Pulmonary artery endothelial cell (primary cell): Measurements from ENCODE around the gene RCL1. TPM values are rescaled to one million over a fixed set of nuclear protein-coding genes. Genes with fewer than 3 reads are reported as not detected.
"Not testable (repeated sequence)": the region's sequence is repeated elsewhere in the genome, so short reads cannot be mapped to it uniquely, and the experiment has no call there.

Experiments
- DNase-seq: peaks from one replicate; pipeline ENCODE4 v3.0.0-alpha.2; 2011; ENCODE audit warnings: low read depth, low spot score
- total RNA-seq: library from RNA; depleted of rRNA; stranded (reverse); fragments of >200 nt; gene quantifications from 2 replicates; pipeline ENCODE4 v1.2.3, GENCODE V29; 2014

Gene RCL1
- total RNA-seq, 1 donor from 2014 or later: 20.8 TPM

DNA sequence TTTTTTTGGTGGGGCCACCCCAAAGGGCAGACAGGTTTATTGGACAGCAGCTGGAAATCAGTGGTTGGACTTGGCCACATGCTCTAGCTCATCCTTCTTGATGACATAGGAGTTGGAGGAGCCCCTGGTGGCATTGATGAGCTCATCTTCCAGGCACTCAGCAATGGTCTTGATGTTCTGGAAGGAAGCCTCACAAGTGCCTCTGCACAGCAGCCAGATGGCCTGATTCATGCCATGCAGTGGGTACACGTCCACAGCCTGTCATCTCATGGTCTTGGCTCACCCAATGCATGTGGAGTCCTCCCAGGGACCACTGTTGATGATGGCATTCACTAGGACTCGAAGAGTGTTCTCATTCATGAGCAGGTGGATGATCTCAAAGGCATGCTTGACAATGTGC is 11.3 kb upstream of the RCL1 start:
- DNase-seq: no peak

DNA sequence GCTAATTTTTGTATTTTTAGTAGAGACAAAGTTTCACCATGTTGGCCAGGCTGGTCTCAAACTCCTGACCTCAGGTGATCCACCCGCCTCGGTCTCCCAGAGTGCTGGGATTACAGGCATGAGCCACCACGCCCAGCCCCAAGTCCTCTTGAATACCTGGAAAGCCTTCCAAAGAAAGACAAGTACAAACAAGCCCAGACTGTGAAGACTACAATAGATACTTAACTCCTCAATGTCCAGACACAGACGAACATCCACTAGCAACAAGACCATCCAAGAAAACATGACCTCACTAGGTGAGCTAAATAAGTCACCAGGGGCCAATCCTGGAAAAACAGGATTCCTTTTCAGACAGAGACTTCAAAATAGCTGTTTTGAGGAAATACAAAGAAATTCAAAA is 9.6 kb upstream of the RCL1 start:
- not testable (repeated sequence) for DNase-seq

DNA sequence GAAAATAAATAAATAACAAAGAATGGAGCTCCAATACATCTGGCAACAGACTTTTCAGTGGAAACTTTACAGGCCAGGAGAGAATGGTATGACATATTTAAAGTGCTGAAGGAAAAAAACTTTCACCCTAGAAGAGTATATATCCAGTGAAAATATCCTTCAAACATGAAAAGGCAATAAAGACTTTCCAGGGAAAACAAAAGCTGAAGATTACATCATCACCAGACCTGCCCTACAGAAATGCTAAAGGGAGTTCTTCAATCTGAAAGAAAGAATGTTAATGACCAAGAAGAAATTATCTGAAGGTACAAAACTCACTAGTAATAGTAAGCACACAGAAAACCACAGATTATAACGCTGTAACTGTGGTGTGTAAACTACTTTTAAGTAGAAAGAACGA is 8.3 kb upstream of the RCL1 start:
- no peak for DNase-seq

DNA sequence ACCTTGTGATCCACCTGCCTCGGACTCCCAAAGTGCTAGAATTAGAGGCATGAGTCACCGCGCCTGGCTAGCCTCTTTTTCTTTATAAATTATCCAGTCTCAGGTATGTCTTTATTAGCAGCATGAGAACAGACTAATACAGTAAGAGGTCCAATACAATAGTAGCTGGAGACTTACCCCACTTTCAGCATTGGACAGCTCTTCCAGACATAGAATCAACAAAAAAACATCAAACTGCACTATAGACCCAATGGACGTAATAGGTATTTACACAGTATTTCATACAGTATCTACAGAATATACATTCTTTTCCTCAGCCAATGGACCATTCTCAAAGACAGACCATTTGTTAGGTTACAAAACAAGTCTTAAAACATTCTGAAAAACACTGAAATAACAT is 6.1 kb upstream of the RCL1 start:
- DNase-seq: no peak

DNA sequence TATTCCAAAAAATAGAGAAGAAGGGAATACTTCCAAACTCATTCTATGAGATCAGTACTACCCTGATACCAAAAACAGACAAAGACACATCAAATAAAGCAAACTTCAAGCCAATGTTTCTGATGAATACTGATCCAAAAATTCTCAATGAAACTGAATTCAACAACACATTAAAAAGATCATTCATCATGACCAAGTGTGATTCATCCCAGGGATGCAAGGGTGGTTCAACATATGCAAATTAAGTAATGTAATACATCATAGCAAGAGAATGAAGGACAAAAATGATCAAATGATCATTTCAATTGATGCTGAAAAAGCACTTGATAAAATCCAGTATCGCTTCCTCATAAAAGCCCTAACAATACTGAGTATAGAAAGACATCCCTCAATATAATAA is 4.9 kb upstream of the RCL1 start:
- no peak for DNase-seq

DNA sequence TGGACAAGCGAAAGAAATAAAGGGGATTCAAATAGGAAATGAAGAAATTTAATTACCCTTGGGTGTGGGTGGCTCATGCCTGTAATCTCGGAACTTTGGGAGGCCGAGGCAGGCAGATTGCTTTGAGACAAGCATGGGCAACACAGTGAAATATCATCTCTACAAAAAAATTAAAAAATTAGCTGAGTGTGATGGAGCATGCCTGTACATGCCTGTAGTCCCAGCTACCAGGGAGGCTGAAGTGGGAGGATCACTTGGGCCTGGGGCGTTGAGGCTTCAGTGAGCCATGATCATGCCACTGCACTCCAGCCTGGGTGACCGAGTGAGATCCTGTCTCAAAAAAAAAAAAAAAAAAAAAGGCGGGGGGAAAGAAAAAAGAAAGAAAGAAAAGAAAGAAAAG is 4.0 kb upstream of the RCL1 start:
- DNase-seq: no peak

DNA sequence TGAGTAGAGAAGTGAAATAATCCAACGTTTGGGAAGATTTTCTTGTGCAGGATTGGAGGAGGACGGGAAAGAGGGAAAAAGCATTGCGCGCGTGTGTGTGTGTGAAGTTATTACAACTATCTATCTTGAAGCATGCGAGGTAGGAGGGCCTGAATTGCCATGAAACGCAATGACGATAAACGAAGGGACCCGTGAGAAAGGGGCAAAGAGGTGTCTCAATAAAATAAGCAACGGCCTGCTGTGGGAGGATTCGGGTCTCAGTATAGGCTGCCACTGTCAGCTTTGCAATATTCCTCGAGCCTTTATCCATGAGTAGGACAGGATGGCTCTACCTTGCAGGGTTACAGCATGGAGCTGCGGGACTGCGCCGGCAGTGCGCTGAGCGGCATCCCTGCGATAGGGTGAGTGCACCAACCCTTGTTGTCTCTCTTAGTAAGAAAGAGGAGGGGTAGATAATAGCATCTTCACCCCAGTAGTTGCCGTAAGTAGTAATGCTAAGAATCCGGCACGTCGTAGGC is 631 bp upstream of the RCL1 start:
- no peak for DNase-seq

DNA sequence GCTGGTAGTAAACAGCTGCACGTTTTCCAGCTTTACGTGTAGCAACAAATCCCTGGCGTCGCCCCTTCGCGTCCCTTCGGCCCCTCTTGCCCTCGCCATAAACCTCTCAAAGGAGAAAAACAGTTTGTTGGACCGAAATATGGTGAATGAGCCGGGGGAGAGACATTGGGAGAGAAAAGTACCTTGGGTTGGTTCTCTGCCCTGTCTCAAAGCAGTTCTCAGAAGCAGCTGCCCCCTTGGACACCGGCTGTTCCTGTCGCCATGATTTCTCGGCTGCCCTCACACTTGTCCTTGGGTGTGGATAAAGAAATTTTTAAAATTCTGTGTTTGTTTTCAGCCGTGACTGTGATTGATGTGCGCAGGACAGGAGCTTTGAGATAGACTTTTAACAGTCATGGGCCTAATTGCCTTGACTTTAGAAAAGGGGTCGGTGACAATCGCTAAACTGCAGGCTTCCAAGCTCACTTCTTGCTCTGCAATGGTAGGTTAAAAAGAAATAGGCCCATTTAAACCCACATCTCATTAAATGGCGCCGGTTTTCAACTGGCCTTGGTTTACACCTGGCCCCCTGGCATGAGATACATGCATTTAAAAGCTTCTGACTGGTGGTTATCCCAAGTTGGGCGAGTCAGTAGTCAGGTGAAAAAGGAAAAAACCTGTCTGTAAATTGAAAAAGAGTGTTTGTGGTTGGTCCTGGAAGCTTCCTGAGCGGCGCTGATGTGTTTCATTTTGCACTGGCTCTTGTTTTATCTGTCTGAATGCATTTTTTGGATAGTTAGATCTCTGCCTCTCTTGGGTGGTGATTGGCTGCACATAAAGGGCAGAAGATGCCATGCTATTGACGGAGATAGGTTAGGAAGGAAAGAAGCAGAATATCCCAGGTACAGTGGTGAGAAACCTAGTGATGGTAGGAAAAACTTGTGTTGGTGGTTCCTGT is 983 bp downstream of the RCL1 start:
- DNase-seq: no peak

DNA sequence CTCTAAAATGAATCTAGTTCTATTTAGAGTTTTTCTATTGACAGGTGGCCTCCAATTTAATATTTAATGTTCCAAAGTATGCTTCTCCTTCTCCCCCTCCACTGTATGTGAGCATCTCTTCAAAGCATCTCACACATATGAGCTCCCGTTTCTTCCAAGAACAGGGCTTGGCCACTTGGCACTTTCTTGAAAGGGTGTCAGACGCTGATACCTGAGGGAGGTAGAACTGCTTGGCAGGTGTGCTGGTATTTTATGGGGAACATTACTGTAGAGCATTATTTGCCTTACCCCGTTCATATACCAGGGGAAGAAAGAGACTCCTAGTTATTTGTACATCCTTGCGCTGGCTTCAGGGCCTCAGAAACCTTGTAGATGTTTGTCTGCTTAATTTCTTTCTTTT is 1.9 kb downstream of the RCL1 start:
- DNase-seq: no peak

DNA sequence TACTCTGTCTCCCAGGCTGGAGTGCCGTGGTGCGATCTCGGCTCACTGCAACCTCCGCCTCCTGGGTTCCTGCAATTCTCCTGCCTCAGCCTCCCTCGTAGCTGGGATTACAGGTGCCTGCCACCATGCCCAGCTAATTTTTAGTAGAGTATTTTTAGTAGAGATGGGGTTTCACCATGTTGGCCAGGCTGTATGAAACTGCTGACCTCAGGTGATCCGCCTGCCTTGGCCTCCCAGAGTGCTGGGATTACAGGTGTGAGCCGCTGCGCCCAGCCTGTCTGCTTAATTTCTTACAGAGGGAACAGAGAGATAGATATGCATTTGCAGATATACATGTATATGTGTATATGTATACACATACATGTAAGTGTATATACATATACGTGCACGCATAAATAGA is 2.4 kb downstream of the RCL1 start:
- not testable (repeated sequence) for DNase-seq

DNA sequence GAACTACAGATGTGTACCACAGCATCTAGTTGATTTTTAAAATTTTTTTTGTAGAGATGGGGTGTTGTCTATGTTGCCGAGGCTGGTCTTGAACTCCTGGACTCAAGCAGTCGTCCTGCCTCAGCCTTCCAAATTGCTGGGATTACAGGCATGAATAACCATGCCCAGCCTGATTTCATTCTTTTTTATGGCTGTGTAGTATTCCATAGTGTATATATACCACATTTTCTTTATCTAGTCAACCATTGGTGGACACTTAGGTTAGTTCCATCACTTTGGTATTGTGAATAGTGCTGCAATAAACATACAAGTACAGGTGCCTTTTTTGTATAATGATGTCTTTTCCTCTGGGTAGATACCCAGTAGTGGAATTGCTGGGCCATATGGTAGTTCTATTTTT is 3.8 kb downstream of the RCL1 start:
- DNase-seq: no peak

DNA sequence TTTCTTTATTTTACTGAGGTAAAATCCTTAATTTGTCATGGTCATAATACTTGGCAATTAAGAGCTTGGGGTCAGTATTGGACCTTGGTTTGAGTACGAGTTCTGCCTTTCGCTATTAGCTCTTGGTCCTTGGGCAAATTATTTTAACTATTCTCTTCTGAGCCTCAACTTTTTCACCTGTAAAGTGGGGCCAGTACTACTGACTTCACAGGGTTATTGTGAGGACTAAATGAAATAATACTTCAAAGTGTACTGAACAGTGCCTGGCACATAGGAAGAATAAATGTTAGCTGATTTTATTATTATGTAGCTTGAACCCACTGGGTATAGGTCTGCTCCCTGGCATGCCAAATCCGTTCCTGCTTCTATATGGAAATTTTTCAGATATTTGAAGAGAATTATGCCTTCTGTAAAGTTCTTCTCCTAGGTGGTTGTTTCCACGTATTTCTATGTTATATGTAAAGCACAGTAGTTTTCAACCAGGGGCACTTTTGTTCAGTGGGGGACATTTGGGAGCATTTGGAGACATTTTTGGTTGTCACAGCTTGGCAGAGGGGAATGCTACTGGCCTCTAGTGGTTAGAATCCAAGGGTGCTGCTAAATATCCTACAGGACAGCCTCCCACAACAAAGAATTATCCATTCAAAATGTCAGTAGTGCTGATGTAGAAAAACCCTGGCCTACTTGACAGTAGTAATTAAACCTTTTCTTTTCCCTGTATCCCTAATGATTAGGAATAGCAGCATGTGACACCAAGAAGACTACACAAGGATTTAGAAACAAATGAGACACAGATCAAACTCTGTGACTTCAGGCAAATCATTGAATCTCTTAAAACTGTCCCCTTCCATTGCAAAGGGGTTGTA is 4.5 kb downstream of the RCL1 start:
- DNase-seq: no peak

DNA sequence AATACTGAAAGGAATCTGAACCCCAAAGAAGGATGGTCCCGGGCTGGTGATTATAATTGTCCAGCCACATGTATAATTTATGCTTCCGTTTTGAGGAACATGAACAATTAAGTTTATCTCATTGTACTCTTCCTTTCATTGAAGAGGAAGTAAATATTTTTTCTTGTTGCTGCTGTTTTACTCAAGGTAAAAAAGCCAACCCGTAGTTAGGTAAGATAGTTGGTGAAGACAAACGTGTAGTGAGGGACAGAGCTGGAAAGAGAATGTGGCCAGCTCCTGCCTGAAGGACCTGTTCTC is 5.1 kb downstream of the RCL1 start:
- DNase-seq: no peak

DNA sequence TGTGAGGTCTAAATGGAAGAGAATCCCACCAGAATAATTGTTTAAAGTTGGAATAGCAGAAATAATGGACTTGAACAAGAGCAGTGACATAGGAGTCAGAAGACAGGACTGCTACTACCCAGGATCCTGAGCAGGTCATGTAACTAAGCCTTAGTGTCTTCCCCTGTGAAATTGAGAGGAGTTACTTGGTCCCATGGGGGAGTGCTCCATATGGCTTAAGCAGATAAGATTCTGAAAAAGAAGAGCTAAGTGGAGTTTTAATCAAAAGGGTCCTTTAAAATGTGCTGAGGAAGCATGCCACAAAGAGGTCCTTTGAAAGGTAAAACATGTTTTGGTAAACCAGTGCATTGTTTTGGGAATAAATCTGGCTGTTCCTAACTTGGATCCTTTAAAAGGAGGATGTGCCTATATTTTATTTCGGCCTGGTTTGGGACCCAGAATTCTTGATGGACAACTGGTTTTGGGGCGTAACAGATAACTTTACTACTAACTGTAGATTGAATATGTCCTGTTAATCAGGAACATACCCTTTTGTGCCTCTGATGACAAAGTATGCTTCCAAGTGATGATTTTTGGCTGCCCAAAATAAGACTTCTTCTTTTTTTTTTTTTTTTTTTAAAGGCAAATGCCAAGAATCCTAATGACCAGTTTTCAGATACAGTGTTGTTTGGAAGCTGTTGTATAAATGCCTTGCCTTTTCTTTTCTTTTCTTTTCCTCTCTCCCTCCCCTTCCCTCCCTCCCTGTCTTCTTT is 5.7 kb downstream of the RCL1 start:
- no peak for DNase-seq

DNA sequence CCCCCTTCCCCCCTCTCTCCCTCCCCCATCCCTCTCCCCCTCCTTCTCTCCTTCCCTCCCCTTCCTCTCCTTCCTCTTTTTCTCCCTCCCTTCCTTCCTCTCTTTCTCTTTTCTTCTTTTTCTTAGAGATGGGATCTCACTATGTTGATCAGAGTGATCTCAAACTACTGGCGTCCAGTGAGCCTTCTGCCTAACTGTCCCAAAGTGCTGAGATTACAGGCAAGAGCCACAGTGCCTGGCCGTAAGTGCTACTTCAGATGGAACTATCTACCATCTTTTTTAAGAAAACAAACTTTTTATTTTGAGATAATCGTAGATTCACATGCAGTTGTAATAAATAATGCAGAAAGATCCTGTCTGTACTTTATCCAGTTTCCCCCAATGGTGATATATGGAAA is 6.3 kb downstream of the RCL1 start:
- no peak for DNase-seq

DNA sequence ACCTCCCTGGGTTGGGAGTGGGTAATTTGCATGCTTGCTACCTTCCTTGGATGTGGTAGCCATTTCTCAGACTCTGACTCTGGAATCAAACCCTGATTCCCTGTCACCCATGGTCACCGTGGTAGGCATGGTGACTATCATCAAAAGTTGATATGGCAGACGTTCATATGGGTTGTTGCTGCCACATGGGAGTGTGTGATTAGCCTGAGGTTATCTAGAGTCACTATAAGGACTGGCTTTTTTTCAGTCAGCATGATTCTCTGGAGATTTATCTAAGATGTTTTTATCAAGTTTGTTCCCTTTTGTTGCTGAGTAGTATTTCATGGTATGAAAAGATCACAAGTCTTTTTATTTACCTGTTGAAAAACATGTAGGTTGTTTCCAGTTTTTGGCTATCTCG is 7.0 kb downstream of the RCL1 start:
- no peak for DNase-seq

DNA sequence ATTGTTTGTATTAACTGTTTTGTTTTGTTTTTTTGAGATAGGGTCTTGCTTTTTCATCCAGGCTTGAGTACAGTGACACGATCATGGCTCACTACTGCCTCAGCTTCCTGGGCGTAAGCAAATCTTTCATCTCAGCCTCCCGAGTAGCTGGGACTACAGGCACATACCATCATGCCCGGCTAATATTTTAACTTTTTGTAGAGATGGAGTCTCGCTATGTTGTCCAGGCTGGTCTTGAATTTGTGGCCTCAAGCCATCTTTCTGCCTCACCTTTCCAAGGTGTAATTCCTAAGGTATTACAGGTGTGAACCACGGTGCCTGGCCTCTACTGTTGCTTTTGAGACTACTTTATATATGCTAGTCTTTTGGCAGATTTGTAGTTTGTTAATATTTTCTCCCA is 8.4 kb downstream of the RCL1 start:
- no peak for DNase-seq

DNA sequence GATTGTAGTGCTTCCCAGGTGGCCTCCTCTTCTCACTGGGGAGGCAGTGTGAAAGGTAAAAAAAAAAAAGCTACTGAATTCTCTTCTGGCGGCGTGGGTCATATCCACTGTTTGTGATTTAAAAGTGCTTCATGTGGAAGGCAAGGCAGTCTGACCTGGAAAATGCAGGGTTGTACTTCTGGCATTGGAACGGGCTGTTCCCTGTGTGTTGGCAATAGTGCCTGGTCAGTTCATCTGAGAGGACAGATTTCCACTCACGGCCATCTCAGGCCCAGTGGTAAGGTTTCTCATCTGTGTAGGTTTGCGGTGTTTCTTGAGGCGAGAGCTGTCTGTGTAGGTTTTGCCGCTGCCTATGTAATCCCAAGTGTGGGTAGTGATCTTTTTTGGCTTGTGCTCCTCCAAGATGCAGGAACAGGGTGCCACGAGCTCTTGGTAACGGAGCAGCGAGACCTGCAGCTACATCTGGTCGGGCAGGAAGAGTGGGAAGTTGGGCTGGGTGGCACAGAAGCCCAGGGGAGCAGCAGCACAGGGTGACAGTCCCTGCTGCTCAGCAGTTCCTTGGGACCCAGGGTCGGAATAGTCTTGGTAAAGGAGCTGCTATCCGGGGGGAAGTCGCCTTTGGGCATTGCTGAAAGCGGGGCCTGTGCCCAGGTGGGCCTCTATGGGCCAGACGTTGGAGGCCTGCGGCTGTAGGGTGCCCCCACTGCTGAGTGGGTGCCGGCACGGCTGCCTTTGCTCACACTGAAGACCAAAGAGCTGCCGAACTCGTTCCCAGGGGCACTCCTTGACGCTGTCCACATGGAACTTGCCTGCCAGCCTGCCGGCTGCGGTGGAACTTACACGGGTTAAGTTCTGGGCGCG is 11.2 kb downstream of the RCL1 start:
- no peak for DNase-seq

DNA sequence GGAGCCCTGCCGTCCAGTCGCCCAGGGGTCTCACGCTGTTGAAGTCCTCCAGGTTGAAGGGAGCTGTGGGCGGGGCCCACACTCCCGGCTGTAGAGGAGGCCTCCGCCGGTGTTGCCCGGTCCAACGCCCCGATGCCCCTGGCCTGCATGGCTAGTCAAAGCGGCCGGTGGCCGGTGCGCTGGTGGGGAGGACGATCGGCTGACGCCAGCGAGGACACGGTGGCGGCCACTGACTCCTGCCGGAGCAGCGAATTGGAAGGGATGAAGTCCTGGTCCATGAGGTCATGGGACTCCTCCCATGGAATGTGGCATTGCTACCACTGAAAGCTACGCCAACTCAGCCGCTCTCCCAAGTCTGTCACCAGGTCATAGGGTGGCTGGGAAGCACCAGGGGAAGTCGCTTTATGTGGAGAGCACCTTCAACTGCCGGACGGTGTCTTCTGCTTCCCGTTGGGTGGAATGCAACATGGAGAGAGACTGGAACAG is 11.8 kb downstream of the RCL1 start:
- no peak for DNase-seq

DNA sequence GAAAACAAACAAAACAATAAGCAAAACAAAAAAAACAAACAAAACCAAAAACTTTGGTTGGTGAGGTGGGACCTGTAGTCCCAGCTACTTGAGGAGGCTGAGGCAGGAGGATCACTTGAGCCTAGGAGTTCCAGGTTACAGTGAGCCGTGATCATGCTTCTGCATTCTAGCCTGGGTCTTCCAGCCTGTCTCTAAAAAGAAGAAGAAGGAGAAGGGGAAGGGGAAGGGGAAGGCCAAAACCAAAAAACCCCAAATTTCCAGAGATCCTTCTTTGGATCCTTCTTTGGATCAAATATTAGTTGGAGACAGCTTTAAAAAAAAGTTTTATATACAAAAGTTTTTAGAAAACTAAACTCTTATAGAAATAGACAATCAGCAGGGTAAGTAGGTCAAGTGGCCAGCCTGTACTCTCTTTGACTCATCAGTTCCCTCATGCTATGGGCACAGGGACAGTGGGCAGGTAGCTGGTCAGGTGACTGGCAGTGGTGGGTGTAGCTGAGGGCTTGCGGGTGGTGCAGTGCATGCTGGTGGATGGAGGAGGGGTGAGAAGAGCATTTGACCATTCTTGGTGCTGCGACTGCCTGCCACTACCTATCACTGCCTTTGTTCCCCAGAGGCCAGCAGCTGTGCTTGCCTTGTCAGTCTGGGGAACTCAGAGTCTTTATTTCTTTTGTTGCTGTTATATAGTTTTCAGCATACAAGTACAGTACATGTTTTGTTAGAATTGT is 12.6 kb downstream of the RCL1 start:
- DNase-seq: no peak
